OCI-LY3 (cell line): Measurements from ENCODE around the gene KANK3.

Experiments used
- EZH2phosphoT487 ChIP-seq: fragments of 200-600 bp; shearing (Covaris generic); IDR thresholded peaks from 2 replicates; pipeline ENCODE4 v1.6.1; 2018; ENCODE audit warnings: antibody characterized with exemption, mixed run types, low read depth
- TF ChIP-seq, protein P1 (sequence below): fragments of 200-600, 300-600 bp; sonication (generic); IDR thresholded peaks from 2 replicates; pipeline ENCODE4 v1.5.1; 2014; ENCODE audit warnings: antibody characterized with exemption, low read length, low read depth

DNA sequence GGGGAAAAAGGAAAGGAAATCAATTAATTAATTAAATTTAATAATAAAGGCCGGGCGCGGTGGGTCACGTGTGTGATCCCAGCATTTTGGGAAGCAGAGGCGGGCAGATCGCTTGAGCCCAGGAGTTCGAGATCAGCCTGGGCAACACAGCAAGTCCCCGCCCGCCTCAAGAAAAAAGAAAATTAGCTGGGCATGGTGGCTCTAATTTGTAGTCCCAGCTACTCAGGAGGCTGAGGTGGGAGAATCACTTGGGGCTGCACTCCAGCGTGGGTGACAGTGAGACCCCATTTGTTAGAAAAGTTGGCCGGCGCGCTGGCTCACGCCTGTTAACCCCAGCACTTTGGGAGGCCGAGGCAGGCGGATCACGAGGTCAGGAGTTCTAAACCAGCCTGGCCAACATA lies 34.2 kb downstream of the KANK3 start:
- TF ChIP-seq, protein P1, sequence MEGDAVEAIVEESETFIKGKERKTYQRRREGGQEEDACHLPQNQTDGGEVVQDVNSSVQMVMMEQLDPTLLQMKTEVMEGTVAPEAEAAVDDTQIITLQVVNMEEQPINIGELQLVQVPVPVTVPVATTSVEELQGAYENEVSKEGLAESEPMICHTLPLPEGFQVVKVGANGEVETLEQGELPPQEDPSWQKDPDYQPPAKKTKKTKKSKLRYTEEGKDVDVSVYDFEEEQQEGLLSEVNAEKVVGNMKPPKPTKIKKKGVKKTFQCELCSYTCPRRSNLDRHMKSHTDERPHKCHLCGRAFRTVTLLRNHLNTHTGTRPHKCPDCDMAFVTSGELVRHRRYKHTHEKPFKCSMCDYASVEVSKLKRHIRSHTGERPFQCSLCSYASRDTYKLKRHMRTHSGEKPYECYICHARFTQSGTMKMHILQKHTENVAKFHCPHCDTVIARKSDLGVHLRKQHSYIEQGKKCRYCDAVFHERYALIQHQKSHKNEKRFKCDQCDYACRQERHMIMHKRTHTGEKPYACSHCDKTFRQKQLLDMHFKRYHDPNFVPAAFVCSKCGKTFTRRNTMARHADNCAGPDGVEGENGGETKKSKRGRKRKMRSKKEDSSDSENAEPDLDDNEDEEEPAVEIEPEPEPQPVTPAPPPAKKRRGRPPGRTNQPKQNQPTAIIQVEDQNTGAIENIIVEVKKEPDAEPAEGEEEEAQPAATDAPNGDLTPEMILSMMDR = no peak
- no peak for TF ChIP-seq EZH2phosphoT487
